H1 (cell line): Measurements from ENCODE around the gene C9orf40. TPM values are rescaled to one million over a fixed set of nuclear protein-coding genes. Genes with fewer than 3 reads are reported as not detected.

Source experiments
- BCL11A ChIP-seq, 2 experiments: IDR thresholded peaks; one replicate each; pipeline ENCODE4 v1.6.1; 2011; ENCODE audit warnings: low read depth in 2 of 2, low read length in 2 of 2, mild to moderate bottlenecking in 2 of 2
- CHD1 ChIP-seq: IDR thresholded peaks from 2 replicates; pipeline ENCODE4 v1.6.1; 2012; ENCODE audit warnings: low read depth, low read length, improper control_type of control experiment
- CREB1 ChIP-seq: IDR thresholded peaks from 2 replicates; pipeline ENCODE4 v1.6.1; 2012; ENCODE audit warnings: inconsistent platforms
- EGR1 ChIP-seq: IDR thresholded peaks from 2 replicates; pipeline ENCODE4 v1.6.1; 2011; ENCODE audit warnings: low read depth, low read length, borderline replicate concordance
- EZH2 ChIP-seq: fragments of 200-600 bp; sonication (generic); IDR thresholded peaks from 2 replicates; pipeline ENCODE4 v1.7.1; 2012; ENCODE audit warnings: low read depth, mild to moderate bottlenecking, moderate library complexity, low read length, inconsistent platforms; ENCODE audit not compliant: severe bottlenecking
- POU5F1 ChIP-seq: IDR thresholded peaks from 2 replicates; pipeline ENCODE4 v1.6.1; 2011; ENCODE audit warnings: low read depth, mild to moderate bottlenecking, low read length, moderate library complexity
- SUZ12 ChIP-seq: fragments of 200-600 bp; sonication (generic); IDR thresholded peaks from 2 replicates; pipeline ENCODE4 v1.6.1; 2012; ENCODE audit warnings: mild to moderate bottlenecking, inconsistent platforms, low read length, moderate library complexity, mixed read lengths
- polyA plus RNA-seq, 7 experiments: library from polyadenylated mRNA; depleted of rRNA in 3 of 7; stranded (reverse) in 5 of 7; unstranded in 2 of 7; fragments of >200 nt in 5 of 7; fragments of 200-250 nt in 2 of 7; gene quantifications; 1 replicate in 5 of 7; 2 replicates in 1 of 7; 4 replicates in 1 of 7; pipeline versions ENCODE4 v1.2.1 to v1.2.3, GENCODE V29; 2011 to 2013; ENCODE audit warnings: missing spikeins in 2 of 7, mixed read lengths in 2 of 7
- total RNA-seq: library from RNA; stranded (reverse); fragmentation: NEBNext Ultra II Directional; extraction: Animal tissue kit (Norgen Biotek cat#: 25700); gene quantifications from 2 replicates; pipeline ENCODE4 v1.2.1, GENCODE V29; 2021
- TF ChIP-seq, protein P1 (sequence below): IDR thresholded peaks from 2 replicates; pipeline ENCODE4 v1.6.1; 2012; ENCODE audit warnings: inconsistent platforms

The C9orf40 gene
- total and polyA plus RNA-seq, 2 of the 8 experiments (the other 6 are each of a cell fraction or from before 2014, with no cell fraction given) = 3.6 to 11.2 TPM

DNA sequence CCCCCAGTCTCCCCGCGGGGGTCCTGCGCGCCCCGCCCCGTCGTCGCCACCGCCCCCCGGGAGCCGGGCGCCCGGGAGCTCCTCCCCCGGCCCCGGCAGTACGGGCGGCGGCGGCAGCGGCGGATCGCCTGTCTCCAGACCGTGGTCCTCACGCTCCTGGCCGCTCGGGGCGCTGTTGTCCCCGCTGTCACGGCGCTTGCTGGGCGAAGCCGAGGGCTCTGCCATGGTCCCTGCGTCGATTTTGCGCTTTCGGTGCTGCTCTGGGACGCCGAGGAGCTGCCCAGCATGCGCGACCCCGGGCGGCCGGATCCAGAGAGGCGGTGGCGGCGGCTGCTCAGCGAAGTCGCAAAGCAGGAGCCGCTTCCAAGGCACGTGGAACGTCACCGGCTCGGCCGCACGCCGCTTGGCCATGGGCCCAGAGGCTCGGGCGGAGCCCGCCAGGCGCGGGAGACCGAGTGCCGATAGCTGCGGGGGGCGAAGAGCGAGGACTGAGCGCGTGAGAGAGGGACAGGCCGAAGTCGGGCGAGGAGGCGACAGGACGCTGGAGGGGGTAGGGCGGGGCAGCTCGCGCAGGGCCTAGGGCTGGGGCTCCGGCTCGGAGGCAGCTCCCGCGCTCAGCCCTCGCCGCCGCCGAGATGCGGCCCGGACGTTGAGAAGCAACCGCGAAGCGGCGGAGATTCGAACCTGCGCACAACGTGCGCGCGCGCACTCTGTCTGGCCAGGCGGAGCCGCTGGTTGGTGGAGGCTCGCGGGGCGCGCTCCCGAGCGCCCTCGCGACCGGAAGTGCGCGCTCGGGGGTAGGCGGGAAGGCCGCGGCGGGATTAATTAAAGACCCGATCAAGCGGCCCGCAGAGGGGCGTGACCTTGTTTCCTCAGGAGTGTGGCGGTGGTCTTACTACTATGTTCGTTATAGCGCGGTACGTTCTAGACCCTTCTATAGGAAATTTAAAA is at the start of gene C9orf40 (continued):
- TF ChIP-seq EZH2 (no peak), POU5F1 (no peak), EGR1 (no peak), CHD1 (no peak), SUZ12 (no peak), BCL11A (IDR thresholded peaks at IDR 0.05; ENCODE audit: low read depth in 2 of 2, low read length in 2 of 2) (no peak), CREB1 (peak; percentile 62)
- TF ChIP-seq, protein P1, sequence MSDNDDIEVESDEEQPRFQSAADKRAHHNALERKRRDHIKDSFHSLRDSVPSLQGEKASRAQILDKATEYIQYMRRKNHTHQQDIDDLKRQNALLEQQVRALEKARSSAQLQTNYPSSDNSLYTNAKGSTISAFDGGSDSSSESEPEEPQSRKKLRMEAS = peak; percentile 79
